Upper lobe of right lung (tissue), 1 donor: ENCODE measurements around the gene ZDHHC18. TPM values are rescaled to one million over a fixed set of nuclear protein-coding genes. Genes with fewer than 3 reads are reported as not detected.

Experiments
- ATAC-seq: fragments of 200-7000 bp; cut with Tn5 transposase; one replicate; pipeline ENCODE4 v1.9.1; 2020; ENCODE audit warnings: mild to moderate bottlenecking, moderate library complexity
- DNase-seq: peaks from one replicate; pipeline ENCODE4 v3.0.0-alpha.2; 2020
- H3K27ac ChIP-seq: fragments of 200-600 bp; one replicate; pipeline ENCODE4 v1.8.0; 2022
- H3K27me3 ChIP-seq: fragments of 200-600 bp; one replicate; pipeline ENCODE4 v1.8.0; 2022; ENCODE audit warnings: mild to moderate bottlenecking
- H3K36me3 ChIP-seq: fragments of 200-600 bp; one replicate; pipeline ENCODE4 v1.8.0; 2022
- H3K4me1 ChIP-seq: fragments of 200-600 bp; one replicate; pipeline ENCODE4 v1.8.0; 2022
- H3K4me3 ChIP-seq: fragments of 200-600 bp; one replicate; pipeline ENCODE4 v1.8.0; 2022; ENCODE audit warnings: mild to moderate bottlenecking
- H3K9me3 ChIP-seq: fragments of 200-600 bp; one replicate; pipeline ENCODE4 v1.8.0; 2022
- CTCF ChIP-seq: fragments of 200-600 bp; IDR thresholded peaks from one replicate; pipeline ENCODE4 v1.8.0; 2022; ENCODE audit warnings: antibody characterized with exemption
- intact Hi-C: fragments of 100-400 bp; cut with DNase I; formaldehyde crosslinking; loops from one replicate; pipeline ENCODE4 v1.11.0; 2022
- total RNA-seq: library from RNA; stranded (reverse); fragmentation: NEBNext Ultra II Directional; extraction: Animal tissue kit (Norgen Biotek cat#: 25700); gene quantifications from one replicate; pipeline ENCODE4 v1.2.1, GENCODE V29; 2021
- donor health status: DM: no; HTN: yes; CAD: no; lungs with severe emphysema.

The ZDHHC18 gene
- total RNA-seq, 1 donor from 2014 or later = 26.2 TPM

GRCh38 chr1:26854906-26855305 is 28.4 kb downstream of the ZDHHC18 start:
- intact Hi-C loops = no loop called here
- DNase-seq (no peak), ATAC-seq (no peak)
- H3K27me3 ChIP-seq = no peaks in the 10 kb centered on the region
- H3K9me3 ChIP-seq = no peaks in the 10 kb centered on the region
- no peak overlapping the region for H3K4me3 ChIP-seq
- H3K4me1 ChIP-seq = no peaks in the 10 kb centered on the region
- peaks cover 51% of the 10 kb centered on the region for H3K36me3 ChIP-seq
- no peak overlapping the region for H3K27ac ChIP-seq
- TF ChIP-seq CTCF = no peak

- Histone ChIP-seq H3K4me3 (no peak overlapping the region), H3K4me1 (no peaks in the 10 kb centered on the region), H3K27me3 (no peaks in the 10 kb centered on the region), H3K27ac (no peak overlapping the region), H3K9me3 (no peaks in the 10 kb centered on the region), H3K36me3 (peaks cover 44% of the 10 kb centered on the region)
- ATAC-seq (no peak), DNase-seq (no peak)
- intact Hi-C loops = no loop called here
- TF ChIP-seq CTCF = no peak
These were observed 29.1 kb downstream of the ZDHHC18 start for GRCh38 chr1:26855636-26856035.

- no peak for TF ChIP-seq CTCF
- Histone ChIP-seq H3K4me1 (no peaks in the 10 kb centered on the region), H3K4me3 (no peak overlapping the region), H3K9me3 (no peaks in the 10 kb centered on the region), H3K27ac (no peak overlapping the region), H3K27me3 (no peaks in the 10 kb centered on the region), H3K36me3 (peaks cover 39% of the 10 kb centered on the region)
- intact Hi-C loops = no loop called here
- ATAC-seq = no peak
- no peak for DNase-seq
These were observed 29.7 kb downstream of the ZDHHC18 start for GRCh38 chr1:26856181-26856580.

- no peak for DNase-seq
- no peaks in the 10 kb centered on the region for H3K4me1 ChIP-seq
- H3K9me3 ChIP-seq = no peaks in the 10 kb centered on the region
- intact Hi-C loops = no loop called here
- H3K27me3 ChIP-seq = no peaks in the 10 kb centered on the region
- H3K36me3 ChIP-seq = peaks cover 32% of the 10 kb centered on the region
- no peak for ATAC-seq
- H3K4me3 ChIP-seq = no peak overlapping the region
- TF ChIP-seq CTCF = no peak
- no peak overlapping the region for H3K27ac ChIP-seq
These were observed 30.3 kb downstream of the ZDHHC18 start for GRCh38 chr1:26856604-26857469.

GRCh38 chr1:26857473-26858060 is 31.1 kb downstream of the ZDHHC18 start:
- H3K27ac ChIP-seq = no peak overlapping the region
- no peaks in the 10 kb centered on the region for H3K9me3 ChIP-seq
- no peak for DNase-seq
- no peak for TF ChIP-seq CTCF
- no peaks in the 10 kb centered on the region for H3K4me1 ChIP-seq
- no peak for ATAC-seq
- H3K4me3 ChIP-seq = no peak overlapping the region
- no peaks in the 10 kb centered on the region for H3K27me3 ChIP-seq
- intact Hi-C loops = no loop called here
- peaks cover 25% of the 10 kb centered on the region for H3K36me3 ChIP-seq
